CD4-positive, alpha-beta T cell treated with Interleukin-17A for 1 hour (primary cell): ENCODE measurements around the gene DERL3.

ENCODE experiments used
- DNase-seq: peaks from one replicate; pipeline ENCODE4 v3.0.0-alpha.2; 2020

Gene DERL3

DNA sequence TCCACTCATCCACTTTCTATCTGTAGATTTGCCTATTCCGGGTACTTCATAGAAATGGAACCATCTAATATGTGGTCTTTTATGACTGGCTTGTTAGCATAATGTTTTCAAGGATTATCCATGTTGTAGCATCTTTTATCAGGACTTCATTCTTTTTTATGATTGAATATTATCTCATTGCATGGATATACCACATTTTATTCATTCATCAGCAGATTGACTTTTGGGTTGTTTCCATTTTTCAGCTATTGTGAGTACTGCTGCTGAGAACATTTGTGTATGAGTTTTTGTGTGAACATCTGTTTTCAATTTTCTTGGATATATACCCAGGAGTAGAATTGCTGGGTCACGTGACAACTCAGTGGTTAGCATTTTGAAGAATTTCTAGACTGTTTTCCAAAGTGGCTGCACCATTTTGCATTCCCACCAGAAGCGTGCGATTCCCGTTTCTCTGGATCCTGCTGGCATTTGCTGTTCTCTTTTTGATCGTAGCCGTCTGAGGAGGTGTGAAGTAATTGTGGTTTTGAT is 8.9 kb downstream of the DERL3 start:
- no peak for DNase-seq

DNA sequence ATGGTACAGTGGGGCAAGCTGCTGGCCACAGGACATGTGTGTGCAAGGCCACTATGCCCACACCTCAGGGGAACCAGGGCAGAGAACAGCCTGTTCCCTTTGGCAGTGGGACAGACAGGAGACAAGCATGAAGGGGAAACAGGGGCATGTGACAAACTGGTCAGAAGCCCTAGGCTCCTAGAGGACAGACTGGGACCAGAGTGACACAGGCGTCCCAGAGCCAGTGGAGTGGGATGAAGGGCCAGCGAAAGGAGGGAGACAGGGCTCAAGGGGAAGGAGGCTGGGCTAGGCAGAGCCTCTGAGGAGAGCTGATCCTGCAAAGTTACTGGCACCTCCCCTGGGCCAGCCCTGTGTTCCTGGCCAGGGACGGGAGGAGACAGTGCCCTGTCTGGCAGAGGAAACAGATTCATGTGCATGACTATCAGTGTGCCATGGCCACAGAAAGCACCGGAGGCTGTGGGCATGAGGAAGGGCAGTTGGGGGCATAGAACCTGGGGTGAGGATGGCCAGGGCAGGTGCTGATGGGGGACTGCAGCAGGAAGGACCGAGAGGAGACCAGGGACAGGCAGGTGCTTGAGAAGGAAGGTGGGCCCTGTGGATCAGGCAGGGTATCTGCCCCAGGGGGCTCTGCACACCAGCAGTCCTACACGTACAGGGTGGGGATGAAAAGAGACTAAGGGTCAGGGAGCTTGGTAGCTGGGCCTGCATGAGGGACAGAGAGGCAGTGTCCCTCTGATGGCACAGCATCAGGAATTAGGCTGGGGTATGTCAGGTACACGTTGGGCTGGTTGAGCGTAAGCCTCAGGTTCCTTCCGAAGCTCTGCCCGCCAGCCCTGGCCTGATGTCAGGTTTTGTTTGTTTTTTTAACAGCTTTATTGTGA is 9.8 kb downstream of the DERL3 start:
- no peak for DNase-seq

DNA sequence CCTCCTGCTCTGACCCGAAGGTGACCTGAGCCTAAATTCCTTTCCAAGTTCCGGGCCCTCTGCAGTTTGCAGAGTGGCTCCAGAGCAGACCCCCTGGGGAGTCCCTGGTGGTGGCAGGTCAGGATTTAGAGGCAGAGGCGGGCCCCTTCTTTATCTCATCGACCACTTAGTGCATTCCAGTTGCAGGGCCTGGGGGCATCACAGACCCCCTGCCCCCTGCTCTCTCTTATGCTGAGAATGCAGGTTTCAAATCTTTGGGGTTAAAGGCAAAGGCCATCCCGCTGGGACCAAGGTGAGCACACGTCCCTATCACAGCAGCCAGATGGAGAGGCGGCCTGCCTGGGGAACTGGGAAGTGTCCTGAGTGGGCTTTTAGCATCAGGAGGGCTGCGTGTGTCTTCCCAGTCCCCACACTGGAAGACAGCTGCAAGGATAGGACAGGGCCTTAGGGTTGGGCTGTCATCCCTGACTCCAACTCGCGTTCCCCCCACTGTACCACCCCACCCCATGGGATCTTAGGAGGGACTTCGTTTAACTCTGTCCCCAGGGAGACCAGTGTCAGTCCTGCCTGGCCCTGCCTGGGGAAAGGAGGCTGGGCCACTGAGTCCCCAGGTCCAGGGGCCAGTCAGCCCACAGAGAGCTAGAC is 11.3 kb downstream of the DERL3 start:
- no peak for DNase-seq

DNA sequence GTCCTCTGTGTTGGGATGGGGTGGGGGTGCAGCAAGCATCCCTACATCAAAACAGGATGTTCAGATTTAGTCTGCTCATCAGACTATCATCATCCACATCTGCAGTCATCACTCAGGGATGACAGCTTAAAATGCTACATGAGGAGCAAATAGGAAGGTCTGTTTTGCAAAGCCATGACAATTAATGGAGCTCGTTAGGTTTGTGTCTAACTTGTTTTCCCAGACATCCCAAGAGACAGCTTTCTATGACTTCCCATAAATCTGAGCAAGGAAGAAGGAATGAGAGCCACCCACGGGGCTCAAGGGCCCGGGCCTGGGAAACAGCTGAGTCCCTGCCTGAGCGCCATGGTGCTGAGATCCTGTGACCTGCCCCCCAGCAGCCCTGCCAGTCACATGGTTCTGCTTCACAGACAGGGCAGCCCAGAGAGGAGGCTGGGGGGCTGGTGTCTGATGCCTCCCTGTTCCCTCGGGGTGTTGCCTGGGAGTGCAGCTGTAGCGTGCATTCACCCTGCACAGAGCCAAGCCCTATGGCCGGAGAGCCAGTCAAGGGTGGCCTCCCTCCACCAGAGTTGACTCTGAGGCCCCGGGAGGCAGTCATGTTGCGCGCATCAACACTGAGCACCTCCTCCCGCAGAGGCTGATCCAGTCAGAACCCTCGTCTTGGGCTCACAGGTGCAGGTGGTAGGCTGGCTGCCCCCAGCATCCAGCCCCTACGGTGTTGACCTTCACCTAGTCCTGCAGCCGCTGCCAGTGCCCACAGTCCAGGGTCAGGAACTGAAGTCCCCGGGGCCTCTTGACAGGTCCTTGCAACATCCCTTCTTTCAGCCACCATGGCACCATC is 12.1 kb downstream of the DERL3 start:
- no peak for DNase-seq

DNA sequence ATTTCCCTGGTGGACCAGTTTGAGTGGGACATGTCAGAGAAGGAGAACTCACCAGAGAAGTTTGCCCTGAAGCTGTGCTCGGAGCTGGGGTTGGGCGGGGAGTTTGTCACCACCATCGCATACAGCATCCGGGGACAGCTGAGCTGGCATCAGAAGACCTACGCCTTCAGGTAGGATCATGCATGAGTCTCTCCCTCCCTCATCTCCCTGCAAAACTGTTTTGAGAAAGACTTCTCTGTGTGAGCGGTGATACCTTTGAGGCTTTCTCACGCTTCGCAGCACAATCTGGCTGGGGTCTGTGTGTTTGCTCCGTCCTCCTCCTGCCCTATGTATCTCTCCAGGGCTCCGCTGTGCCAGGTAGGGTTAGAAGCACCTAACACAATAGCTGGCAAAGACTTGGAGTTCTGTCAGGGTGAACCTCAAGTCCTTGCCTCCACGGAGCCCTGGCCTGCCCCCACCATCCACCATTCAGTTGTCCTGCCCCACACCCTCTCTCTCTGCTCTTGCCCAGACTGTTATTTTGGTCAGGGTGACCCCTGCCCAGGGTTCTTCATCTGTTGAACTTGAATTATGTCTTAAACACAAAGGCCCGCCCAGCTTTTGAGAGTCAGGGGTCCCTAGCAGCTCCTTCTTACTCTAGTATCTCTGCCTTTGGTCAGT is 13.4 kb downstream of the DERL3 start:
- DNase-seq: no peak

DNA sequence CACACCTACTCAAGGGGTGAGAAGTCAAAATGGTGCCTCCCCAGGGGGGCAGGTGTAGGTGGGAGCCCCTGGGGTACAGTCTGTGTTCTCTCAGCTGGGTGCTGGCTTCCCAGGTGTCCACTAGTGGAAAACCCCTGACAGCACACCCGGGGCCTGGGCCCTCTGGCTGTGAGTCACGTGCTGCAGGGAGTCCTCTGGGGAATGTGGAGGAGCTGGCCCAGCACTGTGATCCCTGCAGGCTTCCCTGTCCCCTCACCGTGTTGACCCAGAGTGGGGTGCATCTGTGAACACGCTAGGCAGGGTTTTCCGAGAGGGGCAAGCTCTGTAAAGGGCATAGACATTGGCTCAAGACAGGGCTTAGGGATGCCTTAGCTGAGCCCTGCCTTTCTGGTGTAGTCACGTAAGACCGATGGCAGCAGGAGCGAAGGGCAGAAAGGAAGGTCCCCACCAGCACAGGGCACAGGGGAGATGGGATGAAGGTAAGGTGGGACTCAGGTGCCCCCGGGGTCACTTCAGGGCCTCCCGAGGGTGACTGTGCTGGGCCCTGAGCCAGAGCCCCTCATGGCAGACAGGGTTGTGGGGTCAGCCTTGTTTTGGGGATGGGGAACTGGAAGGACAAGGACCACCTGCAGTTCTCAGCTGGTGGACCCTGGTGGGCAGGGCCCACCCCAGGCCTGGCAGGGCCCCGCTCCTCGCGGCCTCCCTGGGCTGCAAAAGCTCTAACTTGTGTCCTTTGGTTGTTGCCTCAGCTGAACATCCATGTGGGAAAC is 14.1 kb downstream of the DERL3 start:
- no peak for DNase-seq

DNA sequence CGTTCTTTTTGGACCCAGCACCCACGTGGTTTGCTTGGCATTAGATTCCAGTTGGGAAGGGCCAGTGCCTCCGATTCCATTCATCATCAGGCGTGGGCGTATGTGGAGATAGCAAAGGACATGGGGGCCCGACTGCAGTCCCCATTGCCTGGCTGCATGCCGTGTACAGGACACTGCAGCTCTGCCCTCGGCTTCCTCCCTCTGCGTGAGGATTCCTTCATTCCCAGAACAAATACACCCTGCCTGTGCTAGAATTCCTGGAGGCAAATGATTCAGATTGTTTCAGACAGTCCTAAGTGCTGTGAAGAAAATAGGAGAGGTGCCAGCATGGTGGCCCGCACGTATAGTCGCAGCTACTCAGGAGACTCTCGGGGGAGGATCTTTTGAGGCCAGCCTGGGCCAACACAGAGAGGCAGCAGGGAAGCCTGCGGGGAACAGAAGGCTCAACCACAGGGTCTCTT is 15.4 kb downstream of the DERL3 start:
- DNase-seq: no peak

DNA sequence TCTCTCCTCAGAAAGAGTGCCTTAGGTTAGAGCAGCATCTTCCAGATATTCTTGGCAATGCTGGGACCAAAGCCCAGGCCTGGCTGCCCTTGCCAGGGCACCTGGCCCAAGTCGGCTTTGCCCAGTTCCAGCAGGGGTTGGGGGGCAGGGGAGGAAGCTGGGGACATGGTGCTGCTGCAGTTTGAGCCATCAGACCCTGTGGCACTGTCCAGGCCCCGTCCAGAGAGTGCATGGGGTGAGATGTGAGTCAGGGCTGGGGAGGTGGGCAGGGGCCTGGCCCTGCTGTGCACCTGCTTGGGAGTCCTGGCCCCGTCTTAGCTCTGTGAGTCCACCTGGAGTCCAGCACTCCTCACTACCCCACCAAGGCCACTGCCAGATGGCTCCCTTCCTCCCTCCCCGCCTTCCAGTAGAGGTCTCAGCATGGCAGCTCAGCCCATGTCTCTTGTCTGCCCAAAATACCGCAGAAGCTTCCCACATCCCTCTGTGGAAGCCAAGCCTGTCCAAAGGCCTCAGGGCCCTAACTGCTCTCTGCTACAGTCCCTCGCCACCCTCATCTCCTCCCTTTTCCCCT is 16.6 kb downstream of the DERL3 start:
- DNase-seq: no peak

DNA sequence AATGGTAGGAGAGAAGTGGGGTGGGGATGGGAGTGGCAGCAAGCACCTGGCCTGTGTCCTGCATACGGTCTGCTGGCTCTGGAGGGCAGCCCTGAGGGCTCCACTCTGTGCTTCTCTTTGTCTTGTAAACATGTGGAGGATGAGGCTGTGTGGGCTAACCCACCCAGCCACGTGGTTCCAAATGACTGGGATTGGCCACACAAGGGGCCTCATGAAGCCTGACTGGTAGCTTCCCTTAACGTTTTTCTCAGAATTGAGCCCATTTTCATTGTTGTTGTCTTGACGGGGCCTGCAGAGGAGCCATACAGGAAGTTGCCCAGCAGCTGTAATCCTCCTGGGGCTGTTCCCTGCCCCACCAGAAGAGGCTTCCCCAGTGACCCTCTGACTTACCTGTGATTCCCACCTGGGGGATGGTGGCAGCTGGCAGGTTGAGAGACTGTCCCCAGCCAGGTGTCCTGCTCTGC is 18.0 kb downstream of the DERL3 start:
- no peak for DNase-seq

DNA sequence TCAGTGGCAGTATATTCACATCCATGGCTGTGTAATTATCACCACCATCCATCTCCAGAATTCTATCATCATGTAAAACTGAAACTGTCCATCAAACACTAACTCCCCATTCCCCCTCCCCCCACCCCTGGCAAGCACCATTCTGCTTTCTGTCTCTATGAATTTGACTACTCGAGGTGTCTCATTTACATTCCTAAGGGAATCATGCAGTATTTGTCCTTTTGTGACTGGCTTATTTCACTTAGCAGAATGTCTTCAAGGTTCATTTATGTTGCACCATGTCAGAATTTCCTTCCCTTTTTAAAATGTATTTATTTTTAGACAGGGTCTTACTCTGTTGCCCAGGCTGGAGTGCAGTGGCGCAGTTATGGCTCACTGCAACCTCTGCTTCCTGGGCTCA is 20.3 kb downstream of the DERL3 start:
- DNase-seq: no peak

DNA sequence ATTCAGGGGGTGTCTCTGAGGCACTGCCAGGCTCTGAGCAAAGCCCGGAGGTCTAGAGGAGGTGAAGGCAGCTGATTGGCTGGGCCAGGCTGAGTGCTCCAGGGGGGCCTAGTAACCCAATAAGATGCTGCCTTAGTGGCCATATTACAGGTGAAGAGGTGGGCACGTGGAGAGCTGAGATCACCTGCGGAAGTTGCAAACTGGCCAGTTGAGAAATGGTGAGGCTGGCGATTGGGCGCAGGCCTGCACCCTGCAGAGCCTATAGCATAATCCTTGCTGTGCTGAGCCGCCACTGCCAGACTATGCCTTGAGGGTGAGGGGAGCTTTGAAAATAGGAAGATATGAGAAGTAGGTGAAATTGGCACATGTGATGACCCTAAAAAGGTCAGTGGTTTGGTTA is 21.7 kb downstream of the DERL3 start:
- DNase-seq: no peak

DNA sequence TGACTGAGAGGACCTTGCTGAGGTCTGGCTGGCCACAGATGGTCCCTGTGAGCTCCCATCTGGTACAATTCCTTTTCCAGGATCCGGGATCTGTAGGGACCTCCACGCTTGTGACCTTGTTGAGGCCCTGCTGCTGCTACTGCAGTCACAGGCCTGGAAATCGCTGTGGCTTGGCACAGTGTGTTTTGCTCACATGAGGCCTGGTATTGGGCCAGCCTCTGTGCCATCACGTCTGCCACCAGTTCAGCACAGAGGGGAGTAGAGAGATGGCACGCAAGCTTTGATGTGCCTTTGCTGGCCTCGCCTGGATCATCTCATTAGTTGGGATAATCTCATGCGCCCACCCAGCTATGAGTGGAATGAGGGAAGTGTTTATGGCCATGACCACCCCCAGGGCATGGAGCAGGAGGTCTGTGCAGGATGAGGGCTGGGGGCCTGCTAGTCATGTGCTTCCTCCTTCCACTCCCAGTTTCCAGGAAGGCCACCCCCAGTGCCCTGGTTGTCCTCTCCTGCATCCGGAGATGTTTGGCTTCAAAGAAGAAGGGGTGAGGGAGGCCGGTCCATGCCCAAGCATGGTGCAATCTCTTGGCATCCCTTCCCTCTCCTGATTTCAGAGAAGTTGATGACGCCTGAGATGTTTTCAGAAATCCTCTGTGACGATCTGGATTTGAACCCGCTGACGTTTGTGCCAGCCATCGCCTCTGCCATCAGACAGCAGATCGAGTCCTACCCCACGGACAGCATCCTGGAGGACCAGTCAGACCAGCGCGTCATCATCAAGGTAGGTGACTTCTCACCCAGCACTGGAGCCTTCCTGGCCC is 22.4 kb downstream of the DERL3 start:
- DNase-seq: no peak

DNA sequence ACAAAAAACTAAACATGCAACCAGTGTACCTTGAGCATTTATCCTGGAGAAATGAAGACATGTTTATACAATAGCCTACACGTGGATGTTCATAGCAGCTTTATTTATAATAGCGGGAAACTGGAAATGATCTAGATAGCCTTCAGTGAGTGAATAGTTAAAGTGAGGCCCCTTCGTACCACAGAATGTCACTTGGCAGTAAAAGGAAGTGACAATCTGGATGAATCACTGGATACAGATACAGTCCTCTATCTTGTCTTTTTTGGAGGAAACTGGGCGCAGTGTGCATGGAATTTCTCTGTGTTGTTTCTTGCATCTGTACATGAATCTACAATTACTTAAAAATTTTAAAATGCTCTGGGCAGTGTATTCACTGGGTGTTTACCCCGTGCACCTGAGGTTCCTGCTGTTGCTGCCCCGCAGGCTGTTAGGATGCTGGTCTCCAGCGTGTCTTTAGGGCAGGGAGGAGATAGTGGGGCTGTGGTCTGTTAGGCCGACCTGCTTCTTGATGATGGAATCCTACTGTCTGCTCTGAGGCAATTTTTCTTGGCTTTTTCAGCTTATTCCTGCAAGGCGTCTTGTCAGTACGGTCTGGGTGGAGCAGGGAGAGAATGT is 23.2 kb downstream of the DERL3 start:
- no peak for DNase-seq

DNA sequence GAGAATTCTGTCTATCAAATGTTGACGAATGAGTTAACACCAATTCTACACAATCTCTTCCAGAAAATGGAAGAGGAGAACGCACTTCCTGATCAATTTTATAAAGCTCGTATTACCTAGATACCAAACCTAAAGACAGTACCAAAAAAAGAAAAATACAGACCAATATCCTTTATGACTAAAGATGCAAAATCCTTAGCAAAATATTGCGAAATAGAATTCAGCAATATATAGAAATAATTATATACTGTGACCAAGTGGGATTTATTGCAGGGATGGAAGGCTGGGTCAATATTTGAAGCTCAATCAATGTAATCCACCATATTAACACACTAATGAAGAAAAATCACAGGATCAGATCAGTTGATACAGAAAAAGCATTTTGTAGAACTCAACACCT is 26.4 kb downstream of the DERL3 start:
- no peak for DNase-seq

DNA sequence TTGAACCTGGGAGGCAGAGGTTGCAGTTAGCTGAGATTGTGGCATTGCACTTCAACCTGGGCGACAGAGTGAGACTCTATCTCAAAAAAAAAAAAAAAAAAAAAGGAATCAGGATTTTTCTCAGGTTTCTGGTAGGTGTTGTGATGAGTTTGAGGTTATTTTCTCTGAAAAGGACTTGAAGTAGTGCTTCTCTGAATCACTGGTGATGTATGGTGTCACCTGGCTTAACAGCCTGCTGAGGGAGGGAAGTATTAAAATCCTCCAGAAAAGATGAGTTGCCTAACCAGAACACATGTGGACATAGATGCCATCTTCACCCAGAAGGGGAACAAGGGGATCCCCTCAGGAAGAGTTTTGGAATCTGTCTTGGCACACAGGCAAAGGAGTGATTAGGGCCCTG is 32.0 kb downstream of the DERL3 start:
- no peak for DNase-seq

DNA sequence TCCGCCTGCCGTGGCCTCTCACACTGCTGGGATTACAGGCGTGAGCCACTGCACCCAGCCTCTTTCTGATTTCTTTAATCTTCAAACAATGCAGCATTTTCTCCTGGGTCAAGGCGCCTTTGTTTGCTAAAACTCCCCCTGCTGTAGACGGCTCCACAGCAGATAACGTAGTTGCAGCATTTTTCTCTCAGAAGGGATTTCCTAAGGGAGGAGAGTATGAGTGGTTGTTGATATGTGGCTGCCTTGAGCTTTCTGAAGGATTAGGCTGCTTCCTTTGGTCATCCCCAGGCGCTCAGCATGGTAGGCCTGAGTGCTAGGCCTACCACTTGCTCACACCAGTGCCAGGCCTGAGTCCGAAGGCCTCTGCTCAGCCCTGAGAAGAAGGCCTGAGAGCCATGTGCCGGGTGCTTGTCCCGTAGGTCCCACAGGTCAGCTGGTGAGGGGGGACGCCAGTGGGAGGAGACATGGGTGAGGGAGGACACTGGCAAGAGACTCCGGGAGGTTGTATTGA is 34.0 kb downstream of the DERL3 start:
- no peak for DNase-seq

DNA sequence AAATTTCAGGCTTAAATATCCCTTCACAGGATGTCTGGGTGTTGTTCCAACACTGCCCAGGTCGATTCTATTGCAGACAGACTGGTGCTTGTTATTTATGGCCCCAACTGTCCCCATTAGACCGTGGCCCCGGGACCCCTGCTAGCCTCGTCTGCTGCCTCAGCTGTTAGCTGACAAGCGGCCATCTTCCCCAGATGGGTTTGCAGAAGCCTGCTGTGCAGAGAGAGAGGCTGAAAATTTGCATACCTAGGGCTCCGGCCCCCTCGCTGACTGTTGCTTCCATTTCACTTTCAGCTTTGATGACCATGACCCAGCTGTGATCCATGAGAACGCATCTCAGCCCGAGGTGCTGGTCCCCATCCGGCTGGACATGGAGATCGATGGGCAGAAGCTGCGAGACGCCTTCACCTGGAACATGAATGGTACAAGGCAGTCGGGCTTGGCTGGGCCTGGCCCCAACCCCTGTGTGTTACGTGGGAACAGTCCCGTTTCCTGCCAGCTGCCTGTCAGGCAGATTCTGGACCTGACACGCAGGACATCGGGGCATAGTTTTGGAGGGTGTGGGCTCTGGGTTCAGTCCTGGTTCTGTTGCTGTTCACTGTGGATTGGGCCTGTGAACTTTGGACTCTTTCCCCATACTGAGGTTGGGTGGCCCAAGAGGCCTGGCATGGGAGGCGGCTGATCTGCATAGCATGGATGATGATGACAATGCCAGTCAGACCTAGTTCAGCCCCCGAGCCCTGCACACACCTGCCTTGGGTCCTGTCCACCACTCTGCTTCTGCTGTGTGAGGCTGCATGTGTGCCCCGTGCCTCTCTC is 35.6 kb downstream of the DERL3 start:
- DNase-seq: no peak

DNA sequence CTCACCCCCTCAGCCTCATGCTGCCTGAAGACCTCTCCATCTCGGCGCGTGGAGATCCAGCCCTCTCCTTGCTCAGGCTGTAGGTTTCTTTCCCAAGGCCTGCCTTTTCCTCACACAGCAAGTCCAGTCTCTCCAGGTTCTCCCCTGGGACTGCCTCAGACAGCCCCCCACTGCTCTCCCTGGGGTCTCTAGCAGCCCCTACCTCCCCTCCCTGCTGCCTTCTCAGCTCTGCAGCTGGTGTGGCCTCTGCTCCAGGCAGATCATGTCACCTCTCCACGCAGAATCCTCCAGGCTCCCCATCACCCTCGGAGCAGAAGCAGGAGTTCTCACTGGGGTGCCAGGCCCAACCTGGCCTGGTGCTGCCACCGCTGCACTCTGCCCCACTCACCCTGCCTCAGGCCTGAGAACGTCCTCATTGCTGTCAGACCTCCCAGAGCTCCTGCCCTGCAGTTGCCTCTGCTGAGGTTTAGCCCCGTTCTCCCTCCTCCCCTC is 36.9 kb downstream of the DERL3 start:
- no peak for DNase-seq
